Erythroblast (primary cell): Measurements from ENCODE around the gene PNLIPRP2.

Experiments used
- GATA1 ChIP-seq: IDR thresholded peaks from 2 replicates; pipeline ENCODE4 v1.6.1; 2011; ENCODE audit warnings: low read depth, mild to moderate bottlenecking, control low read depth, low read length, moderate library complexity
- POLR2A ChIP-seq: IDR thresholded peaks from 2 replicates; pipeline ENCODE4 v1.6.1; 2011; ENCODE audit warnings: mild to moderate bottlenecking, low read length

DNA sequence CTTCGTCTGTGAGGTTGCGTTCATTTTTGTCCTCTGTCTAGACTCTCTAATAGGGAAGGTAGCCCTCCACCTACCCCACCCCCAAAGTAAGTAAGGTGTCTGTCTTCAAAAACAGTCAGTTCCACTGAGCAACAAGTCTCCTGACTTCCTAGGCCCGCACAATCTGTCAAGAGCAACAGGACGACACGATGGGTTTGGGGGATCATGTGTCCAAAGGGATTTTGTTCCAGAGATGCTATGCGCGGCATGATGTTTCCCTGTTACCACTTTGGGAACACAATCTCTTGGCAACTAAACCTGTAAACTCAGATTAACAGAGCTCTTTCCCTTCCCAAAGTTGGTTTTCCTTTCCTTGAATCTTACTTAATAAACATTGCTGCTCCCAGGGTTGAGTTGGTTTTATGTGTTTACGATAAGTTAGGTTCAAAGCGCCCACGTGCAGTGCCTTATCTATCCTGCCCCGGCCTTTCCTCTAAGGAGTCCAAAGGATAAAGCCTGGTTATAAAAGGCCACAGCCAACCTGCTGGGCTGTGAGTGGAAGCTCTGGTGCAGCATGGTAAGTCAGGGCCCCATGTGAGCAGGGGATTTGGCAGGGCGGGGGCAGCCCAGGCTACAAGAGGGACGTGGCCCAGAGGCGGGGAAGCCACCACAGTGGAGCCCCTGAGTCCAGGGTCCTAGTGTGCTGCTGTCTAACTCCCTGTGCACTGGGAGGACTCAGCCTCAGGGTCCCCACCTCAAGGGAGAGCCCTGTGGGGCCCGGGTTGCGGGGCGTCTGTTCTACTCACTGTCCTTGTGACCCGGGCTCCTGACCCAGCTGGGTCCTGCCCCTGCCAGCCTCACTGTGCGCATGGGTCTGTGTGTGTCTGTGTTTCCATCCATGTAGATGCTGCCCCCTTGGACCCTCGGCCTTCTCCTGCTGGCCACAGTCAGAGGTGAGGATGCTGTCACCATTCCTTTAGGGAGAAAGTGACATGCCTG is at the start of gene PNLIPRP2:
- TF ChIP-seq POLR2A (no peak), GATA1 (no peak)
